Measurements from ENCODE around the gene PHLPP1. TPM values are rescaled to one million over a fixed set of nuclear protein-coding genes. Genes with fewer than 3 reads are reported as not detected.

The PHLPP1 gene
- total RNA-seq, 1 experiment from 2014 or later, result 10.1 TPM

DNA sequence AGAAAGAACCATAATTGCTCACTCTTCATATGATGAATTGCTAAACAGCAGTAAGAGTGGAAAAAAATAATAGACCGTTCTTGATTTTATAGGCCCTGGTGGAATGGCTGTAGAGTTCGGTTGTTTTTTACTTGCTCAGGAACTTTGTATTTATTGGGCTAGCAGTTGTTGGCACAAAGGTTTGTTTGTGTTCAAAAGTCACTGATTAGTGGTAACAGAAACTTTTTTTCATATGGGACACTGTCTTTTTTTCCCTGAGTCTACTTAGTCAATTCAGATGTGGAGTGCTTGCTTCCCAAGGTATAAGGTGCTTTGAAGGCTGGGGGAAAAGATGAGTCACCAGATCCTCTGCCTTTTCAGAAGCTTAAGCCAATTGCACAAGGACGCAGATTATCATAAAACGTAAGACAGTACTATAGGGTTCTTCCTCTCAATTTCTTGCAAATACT, 25.8 kb downstream of the PHLPP1 start:
- no peak overlapping the region for H3K27ac ChIP-seq
- H3K9me3 ChIP-seq (replicated peaks), result no peaks in the 10 kb centered on the region
- DNase-seq (ENCODE audit: low read depth in 1 of 2, low spot score in 2 of 2), result no peak
- H3K36me3 ChIP-seq, result no peaks in the 10 kb centered on the region
- no peak overlapping the region for H3K4me3 ChIP-seq
- H3K4me1 ChIP-seq (replicated peaks), result peaks cover 16% of the 10 kb centered on the region
- H3K27me3 ChIP-seq (replicated peaks), result no peaks in the 10 kb centered on the region

DNA sequence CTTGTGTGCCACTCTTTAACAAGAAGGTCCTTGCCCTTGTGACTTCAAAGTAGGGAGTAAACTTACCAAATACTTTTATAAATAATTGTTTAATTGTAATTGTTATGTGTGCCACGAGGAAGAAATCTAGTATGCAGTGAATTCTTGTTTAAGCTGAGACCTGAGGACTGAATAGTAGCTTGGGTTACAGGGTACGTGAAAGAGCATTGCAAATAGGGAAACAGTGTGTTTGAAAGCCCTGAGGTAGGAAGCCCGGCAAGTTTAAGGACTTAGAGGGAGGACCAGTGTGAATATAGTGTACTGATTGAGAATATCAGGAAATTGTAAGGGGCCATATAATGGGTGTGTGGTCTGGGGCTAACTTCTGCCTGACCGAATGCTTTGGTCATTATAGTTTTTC, 26.2 kb downstream of the PHLPP1 start:
- Histone ChIP-seq H3K9me3 (replicated peaks) (no peaks in the 10 kb centered on the region), H3K27me3 (replicated peaks) (no peaks in the 10 kb centered on the region), H3K27ac (no peak overlapping the region), H3K4me1 (replicated peaks) (peaks cover 16% of the 10 kb centered on the region), H3K36me3 (no peaks in the 10 kb centered on the region), H3K4me3 (no peak overlapping the region)
- no peak for DNase-seq (ENCODE audit: low read depth in 1 of 2, low spot score in 2 of 2)

DNA sequence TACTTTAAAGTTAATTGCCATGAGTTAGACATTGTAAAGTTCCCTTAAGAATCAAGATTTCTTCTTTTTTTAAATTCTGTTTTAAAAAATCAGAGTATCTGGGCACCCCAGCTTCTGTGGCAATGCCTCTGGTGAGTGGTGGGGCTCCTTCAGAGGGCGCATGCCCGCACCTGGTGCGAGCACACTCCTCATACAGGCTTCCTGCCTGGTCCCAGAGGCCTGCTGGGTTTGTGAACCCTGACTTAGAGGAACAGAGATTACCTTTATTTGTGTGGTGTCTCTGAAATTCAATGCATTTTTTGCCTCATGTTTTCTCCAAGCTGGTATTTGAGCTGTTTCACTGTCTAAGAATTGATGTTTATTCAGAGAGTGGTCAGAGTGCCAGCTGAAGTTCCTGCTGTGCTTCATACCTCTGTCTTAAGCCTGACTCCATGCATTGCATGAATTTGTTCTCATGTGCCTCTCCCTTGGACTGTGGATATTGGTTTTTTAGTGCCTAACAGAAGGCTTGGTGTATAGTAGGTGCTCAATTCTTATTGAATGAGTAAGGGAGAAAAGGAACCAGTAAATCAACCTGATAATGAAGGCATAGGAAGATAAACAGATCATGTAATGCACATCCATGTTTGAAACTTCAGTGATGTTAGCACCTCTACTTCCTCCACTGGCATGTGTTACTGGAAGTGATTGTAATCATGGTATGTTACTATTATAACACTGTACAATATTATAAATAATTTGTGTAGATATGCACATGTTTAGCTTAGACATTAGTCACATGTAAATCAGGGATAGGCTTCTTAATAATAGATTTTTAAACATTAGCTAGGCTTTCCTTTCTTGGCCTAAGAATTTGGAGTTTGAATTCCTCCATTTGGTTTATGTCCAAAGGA, 29.0 kb downstream of the PHLPP1 start:
- no peak for DNase-seq (ENCODE audit: low read depth in 1 of 2, low spot score in 2 of 2)
- Histone ChIP-seq H3K9me3 (replicated peaks) (no peaks in the 10 kb centered on the region), H3K4me1 (replicated peaks) (peaks cover 16% of the 10 kb centered on the region), H3K36me3 (no peaks in the 10 kb centered on the region), H3K4me3 (no peak overlapping the region), H3K27ac (no peak overlapping the region), H3K27me3 (replicated peaks) (no peaks in the 10 kb centered on the region)

DNA sequence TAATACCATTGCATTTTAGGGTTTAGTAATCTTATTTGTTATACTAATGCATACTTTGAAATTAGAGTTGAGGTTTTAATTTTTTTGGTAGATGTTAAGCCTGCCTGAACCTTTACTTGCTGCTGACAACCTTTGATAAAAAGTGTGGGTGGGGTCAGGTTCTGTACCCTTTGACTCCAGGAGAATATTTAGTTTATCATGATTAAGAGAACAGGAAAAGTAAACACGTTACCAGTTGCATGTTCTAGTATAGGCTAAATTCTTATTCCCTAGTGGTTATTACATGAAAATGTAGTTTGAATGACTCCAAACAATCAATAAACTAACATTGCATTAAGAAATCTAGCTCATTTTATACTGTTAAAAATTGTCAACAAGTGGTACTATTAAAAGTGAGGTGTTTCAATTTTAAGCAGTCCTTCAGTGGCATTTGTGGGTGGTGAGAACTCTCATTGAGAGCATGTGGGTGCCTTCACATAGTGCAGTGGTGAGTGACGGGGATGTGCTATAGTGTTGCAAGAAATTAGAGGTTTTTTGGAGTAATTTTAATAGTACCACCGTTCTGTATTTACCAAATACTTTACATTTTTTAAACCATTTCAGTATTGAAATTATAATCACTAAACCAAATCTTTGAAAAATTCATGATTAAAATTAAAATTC, 29.9 kb downstream of the PHLPP1 start:
- no peak overlapping the region for H3K27ac ChIP-seq
- no peaks in the 10 kb centered on the region for H3K9me3 ChIP-seq (replicated peaks)
- H3K4me1 ChIP-seq (replicated peaks), result peaks cover 16% of the 10 kb centered on the region
- no peak for DNase-seq (ENCODE audit: low read depth in 1 of 2, low spot score in 2 of 2)
- H3K4me3 ChIP-seq, result no peak overlapping the region
- H3K36me3 ChIP-seq, result no peaks in the 10 kb centered on the region
- H3K27me3 ChIP-seq (replicated peaks), result no peaks in the 10 kb centered on the region

DNA sequence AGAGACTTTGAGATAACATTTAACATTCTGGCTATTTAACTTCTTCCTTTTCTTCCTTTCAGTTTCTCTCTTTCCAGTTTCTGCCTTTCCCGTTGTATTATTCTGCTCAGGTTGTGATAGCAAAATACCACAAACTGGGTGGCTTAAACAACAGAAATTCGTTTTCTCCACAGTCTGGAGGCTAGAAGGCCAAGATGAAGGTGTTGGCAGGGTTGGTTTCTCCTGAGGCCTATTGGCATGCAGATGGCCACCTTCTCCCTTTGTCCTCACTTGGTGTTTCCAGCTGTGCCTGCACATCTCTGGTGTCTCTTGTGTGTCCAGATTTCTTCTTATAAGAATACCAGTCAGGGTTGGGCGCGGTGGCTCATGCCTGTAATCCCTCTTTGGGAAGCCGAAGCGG, 34.0 kb downstream of the PHLPP1 start:
- Histone ChIP-seq H3K9me3 (replicated peaks) (no peaks in the 10 kb centered on the region), H3K27me3 (replicated peaks) (no peaks in the 10 kb centered on the region), H3K4me3 (no peak overlapping the region), H3K27ac (no peak overlapping the region), H3K4me1 (replicated peaks) (peaks cover 22% of the 10 kb centered on the region), H3K36me3 (no peaks in the 10 kb centered on the region)
- DNase-seq (ENCODE audit: low read depth in 1 of 2, low spot score in 2 of 2), result no peak

DNA sequence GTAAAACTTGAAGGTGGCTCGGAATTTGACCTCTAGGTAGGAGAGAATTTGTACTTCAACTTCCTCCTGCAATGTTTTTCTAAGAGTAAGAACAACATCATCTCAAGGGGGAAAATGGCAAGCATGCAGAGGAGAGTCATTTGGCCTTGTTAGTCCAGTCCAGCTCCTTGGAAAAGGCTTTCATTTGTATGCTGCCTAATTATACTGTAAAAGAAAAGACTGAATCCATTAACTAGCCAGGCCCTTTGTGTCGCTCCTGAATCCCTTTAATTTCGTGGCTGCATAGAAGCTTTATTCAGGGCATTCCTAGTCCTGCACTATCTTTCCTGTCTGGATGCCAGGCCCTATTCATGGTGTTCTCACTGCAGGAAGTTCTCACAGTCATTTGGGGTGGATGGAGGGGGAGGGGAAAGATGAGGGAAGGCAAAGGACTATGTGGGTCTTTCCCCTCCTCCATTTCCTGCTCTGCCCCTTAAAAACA, 36.0 kb downstream of the PHLPP1 start:
- peak in 1 of 2 experiments; percentile 28 for DNase-seq (ENCODE audit: low read depth in 1 of 2, low spot score in 2 of 2)
- Histone ChIP-seq H3K4me3 (no peak overlapping the region), H3K9me3 (replicated peaks) (no peaks in the 10 kb centered on the region), H3K36me3 (no peaks in the 10 kb centered on the region), H3K27ac (no peak overlapping the region), H3K4me1 (replicated peaks) (peaks cover 19% of the 10 kb centered on the region), H3K27me3 (replicated peaks) (no peaks in the 10 kb centered on the region)

DNA sequence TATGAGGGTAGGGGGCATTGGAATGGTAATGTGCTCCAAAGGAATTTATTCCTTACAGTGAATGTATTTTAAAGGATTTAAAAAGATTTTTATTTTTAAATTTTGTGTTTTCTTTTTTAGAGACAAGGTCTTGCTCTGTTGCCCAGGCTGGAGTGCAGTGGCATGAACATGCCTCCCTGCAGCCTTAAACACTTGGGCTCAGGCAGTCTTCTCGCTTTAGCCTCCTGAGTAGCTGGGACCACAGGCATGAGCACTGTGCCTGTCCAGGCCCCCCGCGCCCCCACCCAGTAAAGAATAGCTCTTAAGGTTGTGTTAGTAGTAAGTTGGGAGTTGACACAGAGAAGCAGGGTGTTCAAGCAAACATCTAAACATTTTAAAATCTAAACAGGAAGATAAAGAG, 36.6 kb downstream of the PHLPP1 start:
- Histone ChIP-seq H3K27ac (no peak overlapping the region), H3K9me3 (replicated peaks) (no peaks in the 10 kb centered on the region), H3K4me1 (replicated peaks) (peaks cover 19% of the 10 kb centered on the region), H3K36me3 (no peaks in the 10 kb centered on the region), H3K27me3 (replicated peaks) (no peaks in the 10 kb centered on the region), H3K4me3 (no peak overlapping the region)
- peak in 1 of 2 experiments; percentile 11 for DNase-seq (ENCODE audit: low read depth in 1 of 2, low spot score in 2 of 2)

DNA sequence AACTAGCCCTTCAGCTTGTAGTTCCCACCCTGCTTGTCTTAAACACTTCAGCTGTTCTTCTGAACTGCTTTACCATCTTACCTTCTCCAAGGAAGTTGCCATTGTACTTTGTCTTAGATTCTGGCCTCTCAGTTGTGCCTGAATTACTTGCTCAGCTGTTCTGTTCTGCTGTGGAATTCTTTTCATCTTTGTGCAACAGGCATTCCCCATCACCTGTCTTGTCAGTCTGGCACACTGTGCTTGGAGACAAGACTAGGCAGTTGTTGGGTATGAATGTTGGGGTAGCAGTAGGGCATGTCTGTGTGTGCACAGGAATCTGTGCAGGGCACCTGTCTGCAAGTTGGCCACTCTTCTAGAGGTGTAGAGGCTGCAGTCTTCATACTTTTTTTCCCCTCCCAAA, 38.7 kb downstream of the PHLPP1 start:
- Histone ChIP-seq H3K9me3 (replicated peaks) (no peaks in the 10 kb centered on the region), H3K4me1 (replicated peaks) (peaks cover 19% of the 10 kb centered on the region), H3K36me3 (no peaks in the 10 kb centered on the region), H3K27me3 (replicated peaks) (no peaks in the 10 kb centered on the region), H3K27ac (no peak overlapping the region), H3K4me3 (no peak overlapping the region)
- DNase-seq (ENCODE audit: low read depth in 1 of 2, low spot score in 2 of 2), result no peak

DNA sequence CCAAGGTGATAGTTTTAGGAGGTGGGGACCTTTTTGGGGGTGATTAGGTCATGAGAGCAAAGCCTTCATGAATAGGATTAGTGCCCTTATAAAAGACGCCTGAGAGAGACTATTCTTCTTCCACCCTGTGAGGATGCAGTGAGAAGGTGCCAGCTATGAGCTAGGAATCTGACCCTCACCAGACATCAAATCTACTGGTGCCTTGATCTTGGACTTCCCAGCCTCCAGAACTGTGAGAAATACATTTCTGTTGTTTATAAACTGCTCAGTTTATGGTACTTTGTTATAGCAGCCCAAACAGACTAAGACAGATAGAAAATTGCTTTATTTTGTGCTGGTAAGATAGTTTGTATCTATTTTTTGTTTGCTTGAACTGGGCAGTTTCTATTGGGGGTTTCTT, 40.1 kb downstream of the PHLPP1 start:
- Histone ChIP-seq H3K4me1 (replicated peaks) (peaks cover 25% of the 10 kb centered on the region), H3K9me3 (replicated peaks) (no peaks in the 10 kb centered on the region), H3K4me3 (no peak overlapping the region), H3K27ac (no peak overlapping the region), H3K27me3 (replicated peaks) (no peaks in the 10 kb centered on the region), H3K36me3 (no peaks in the 10 kb centered on the region)
- DNase-seq (ENCODE audit: low read depth in 1 of 2, low spot score in 2 of 2), result no peak

DNA sequence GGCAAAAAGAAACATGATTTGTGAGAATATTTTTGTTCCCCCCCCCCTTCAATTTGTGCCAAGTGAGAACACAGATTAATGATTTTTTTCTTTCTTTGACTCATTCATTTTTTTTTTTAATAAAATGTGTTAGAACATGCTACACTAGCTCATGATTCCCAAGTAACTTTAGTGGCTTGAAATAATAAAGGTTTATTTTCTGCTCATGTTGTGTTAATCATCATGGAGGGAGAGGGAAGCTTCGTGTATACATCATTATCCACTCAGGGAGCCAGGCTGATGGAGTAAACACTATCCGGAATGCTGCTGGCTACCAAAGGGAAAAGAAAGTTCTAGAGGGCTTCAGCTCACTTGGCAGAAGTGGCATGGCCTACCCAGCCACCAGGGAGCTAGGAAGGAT, 40.6 kb downstream of the PHLPP1 start:
- Histone ChIP-seq H3K9me3 (replicated peaks) (no peaks in the 10 kb centered on the region), H3K4me1 (replicated peaks) (peaks cover 22% of the 10 kb centered on the region), H3K36me3 (no peaks in the 10 kb centered on the region), H3K4me3 (no peak overlapping the region), H3K27ac (no peak overlapping the region), H3K27me3 (replicated peaks) (no peaks in the 10 kb centered on the region)
- DNase-seq (ENCODE audit: low read depth in 1 of 2, low spot score in 2 of 2), result no peak

DNA sequence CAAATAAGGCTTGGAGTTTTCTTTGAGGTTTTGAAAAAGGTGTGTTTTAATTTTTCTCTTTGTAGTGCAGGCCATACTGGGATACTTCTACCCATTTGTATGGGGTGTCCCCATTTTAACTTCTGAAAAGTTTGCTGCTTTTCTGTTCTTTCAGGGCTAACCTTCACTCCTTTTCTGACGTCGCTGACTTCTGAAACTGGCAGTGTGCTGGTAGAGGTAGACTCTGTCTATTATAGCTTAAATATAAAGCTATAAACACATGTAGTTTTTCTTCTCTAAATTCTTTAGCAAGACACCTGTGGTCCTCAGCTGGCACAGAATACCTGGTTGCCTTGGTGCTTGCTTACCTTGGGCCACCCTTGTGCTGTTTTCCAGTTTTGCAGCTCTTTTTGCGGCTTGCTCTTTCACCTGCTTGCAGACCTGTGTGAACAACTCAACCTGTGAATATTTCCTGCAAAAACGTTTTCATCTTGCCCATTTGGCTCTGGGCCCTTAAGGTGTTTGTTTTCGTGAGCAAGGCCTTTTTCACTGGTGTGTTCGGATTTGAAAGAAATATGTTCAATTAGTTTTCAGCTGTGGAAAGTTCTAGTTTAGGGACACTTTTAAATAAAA, 42.2 kb downstream of the PHLPP1 start:
- no peak for DNase-seq (ENCODE audit: low read depth in 1 of 2, low spot score in 2 of 2)
- Histone ChIP-seq H3K36me3 (no peaks in the 10 kb centered on the region), H3K9me3 (replicated peaks) (no peaks in the 10 kb centered on the region), H3K27ac (no peak overlapping the region), H3K4me3 (no peak overlapping the region), H3K4me1 (replicated peaks) (peaks cover 6% of the 10 kb centered on the region), H3K27me3 (replicated peaks) (no peaks in the 10 kb centered on the region)

DNA sequence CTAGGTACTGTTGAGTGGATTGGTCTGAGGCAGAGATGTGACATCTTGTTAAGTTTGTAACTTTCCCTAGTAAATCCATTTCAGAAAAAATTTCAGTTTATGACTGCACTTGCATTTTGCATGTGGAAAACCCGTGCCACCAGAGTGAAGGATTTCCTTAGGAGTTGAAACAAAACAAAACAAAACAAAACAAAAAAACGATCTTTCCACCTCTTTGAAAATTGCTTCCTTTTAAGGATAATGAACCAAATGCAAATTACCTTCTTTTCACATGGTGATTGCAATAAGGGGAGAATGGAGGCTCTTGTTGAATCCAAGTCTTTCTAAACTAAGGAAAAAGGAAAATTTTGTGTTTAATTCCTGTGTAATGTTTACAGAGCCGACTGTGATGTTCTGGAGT, 43.2 kb downstream of the PHLPP1 start:
- Histone ChIP-seq H3K27ac (no peak overlapping the region), H3K4me1 (replicated peaks) (peaks cover 6% of the 10 kb centered on the region; the same call in 1 of the 2 replicates), H3K27me3 (replicated peaks) (no peaks in the 10 kb centered on the region), H3K4me3 (no peak overlapping the region), H3K36me3 (no peaks in the 10 kb centered on the region), H3K9me3 (replicated peaks) (no peaks in the 10 kb centered on the region)
- DNase-seq (ENCODE audit: low read depth in 1 of 2, low spot score in 2 of 2), result no peak

DNA sequence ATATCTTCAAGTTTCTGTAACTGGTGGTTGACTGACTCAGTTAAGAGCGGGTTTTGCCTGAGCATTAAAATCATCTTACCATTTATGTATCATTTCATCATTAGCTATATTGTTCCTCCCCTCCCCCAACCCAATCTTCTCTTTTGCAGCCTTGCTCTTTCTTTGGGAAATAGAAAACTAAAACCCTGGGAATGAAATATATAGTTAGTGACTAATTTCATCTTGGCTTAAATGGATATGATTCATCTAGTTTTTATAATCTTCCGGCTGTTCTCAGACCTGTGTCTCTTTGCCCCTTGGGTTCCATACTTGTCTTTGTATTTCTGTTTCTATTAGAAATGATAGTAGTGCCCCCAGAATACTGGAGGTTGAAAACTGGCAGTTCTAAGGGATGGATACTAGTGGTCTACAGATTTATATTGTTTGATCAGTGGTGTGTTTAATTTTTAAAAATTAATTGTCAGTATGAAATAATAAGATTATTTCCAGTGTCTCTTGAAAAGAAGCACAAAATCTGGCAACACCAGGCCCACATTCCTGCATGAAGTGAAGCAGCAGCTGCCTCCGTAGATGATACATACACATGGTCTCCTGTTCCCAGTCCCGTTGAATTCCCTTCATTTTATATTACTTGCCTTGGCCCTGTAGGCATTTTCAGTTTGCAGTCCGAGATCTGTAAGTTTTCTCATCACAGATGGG, 44.5 kb downstream of the PHLPP1 start:
- Histone ChIP-seq H3K4me3 (no peak overlapping the region), H3K9me3 (replicated peaks) (no peaks in the 10 kb centered on the region), H3K4me1 (replicated peaks) (peaks cover 6% of the 10 kb centered on the region; the same call in 1 of the 2 replicates), H3K27ac (no peak overlapping the region), H3K27me3 (replicated peaks) (no peaks in the 10 kb centered on the region), H3K36me3 (no peaks in the 10 kb centered on the region)
- DNase-seq (ENCODE audit: low read depth in 1 of 2, low spot score in 2 of 2), result no peak

All from SJSA1 (cell line).